GM21381 (cell line): ENCODE results near the gene PCED1B.
"Not testable (repeated sequence)": the region's sequence is repeated elsewhere in the genome, so short reads cannot be mapped to it uniquely, and the experiment has no call there.

ENCODE experiments used
- ATAC-seq: cut with Tn5 transposase; IDR thresholded peaks from one replicate; pipeline ENCODE4 v1.9.1; 2021; ENCODE audit warnings: mild to moderate bottlenecking, moderate library complexity; ENCODE audit not compliant: unreplicated experiment

PCED1B gene

GRCh38 chr12:47079468-47079980 lies at the start of gene PCED1B, which contains the start of gene AMIGO2:
TSS of gene PCED1B (plus strand) at chr12:47079621. CDS start at chr12:47235064, 155,443 bp downstream.
TSS of gene AMIGO2 (minus strand) at chr12:47079959. CDS start at chr12:47079002, 957 bp downstream.
- peak; percentile 64 for ATAC-seq

- no peak for ATAC-seq
These were observed 49.5 kb upstream of the PCED1B start for GRCh38 chr12:47029903-47030302.

GRCh38 chr12:47032644-47033043 lies 46.8 kb upstream of the PCED1B start:
- ATAC-seq = no peak

GRCh38 chr12:47033081-47033480 lies 46.3 kb upstream of the PCED1B start:
- ATAC-seq = no peak

GRCh38 chr12:47033789-47034555 lies 45.4 kb upstream of the PCED1B start:
- no peak for ATAC-seq

GRCh38 chr12:47034661-47035060 lies 44.8 kb upstream of the PCED1B start:
- ATAC-seq = no peak

- ATAC-seq = no peak
These were observed 43.9 kb upstream of the PCED1B start for GRCh38 chr12:47035484-47035883.

- ATAC-seq = no peak
These were observed 41.1 kb upstream of the PCED1B start for GRCh38 chr12:47038270-47038748.

- ATAC-seq = no peak
These were observed 40.3 kb upstream of the PCED1B start for GRCh38 chr12:47039079-47039478.

- no peak for ATAC-seq
These were observed 39.7 kb upstream of the PCED1B start for GRCh38 chr12:47039756-47040155.

- no peak for ATAC-seq
These were observed 38.1 kb upstream of the PCED1B start for GRCh38 chr12:47041327-47041726.

GRCh38 chr12:47048541-47048940 lies 30.9 kb upstream of the PCED1B start:
- ATAC-seq = no peak

- not testable (repeated sequence) for ATAC-seq
These were observed 28.1 kb upstream of the PCED1B start for GRCh38 chr12:47051291-47051690.

- ATAC-seq = no peak
These were observed 27.1 kb upstream of the PCED1B start for GRCh38 chr12:47052274-47052673.

- ATAC-seq = no peak
These were observed 25.5 kb upstream of the PCED1B start for GRCh38 chr12:47053961-47054360.

- ATAC-seq = no peak
These were observed 24.8 kb upstream of the PCED1B start for GRCh38 chr12:47054659-47055058.

- not testable (repeated sequence) for ATAC-seq
These were observed 23.6 kb upstream of the PCED1B start for GRCh38 chr12:47055856-47056255.

- ATAC-seq = not testable (repeated sequence)
These were observed 22.5 kb upstream of the PCED1B start for GRCh38 chr12:47056944-47057343.

GRCh38 chr12:47058640-47059039 lies 20.8 kb upstream of the PCED1B start:
- not testable (repeated sequence) for ATAC-seq

- ATAC-seq = no peak
These were observed 13.9 kb upstream of the PCED1B start for GRCh38 chr12:47065546-47065945.

GRCh38 chr12:47066278-47067025 lies 13.0 kb upstream of the PCED1B start:
- no peak for ATAC-seq

- no peak for ATAC-seq
These were observed 12.2 kb upstream of the PCED1B start for GRCh38 chr12:47067176-47067575.
